SK-N-SH (cell line): Measurements from ENCODE around the gene EFCAB8. TPM values are rescaled to one million over a fixed set of nuclear protein-coding genes. Genes with fewer than 3 reads are reported as not detected.

Experiments used
- CTCF ChIA-PET: fragments of 300-600, 350-600 bp; formaldehyde crosslinking; extraction: SDS; loops from one replicate; lab custom pipeline; 2021; lab: Yijun Ruan, JAX
- POLR2A ChIA-PET: fragments of 350-600 bp; sonication (Branson Sonifier 250); formaldehyde crosslinking; extraction: SDS; loops from one replicate; lab custom pipeline; 2020; ENCODE audit warnings: antibody characterized with exemption, inconsistent platforms; lab: Yijun Ruan, JAX
- DNase-seq: peaks from one replicate; pipeline ENCODE4 v3.0.0; 2012
- H2AFZ ChIP-seq: fragments of 200-600 bp; sonication (generic); 2 replicates; pipeline ENCODE4 v1.8.1; 2016; ENCODE audit warnings: antibody characterized with exemption, mild to moderate bottlenecking, low read depth
- H3F3A ChIP-seq: fragments of 200-600 bp; sonication (generic); replicated peaks from 2 replicates; pipeline ENCODE3; 2016; ENCODE audit warnings: antibody characterized with exemption, mild to moderate bottlenecking; ENCODE audit not compliant: insufficient read depth
- H3K27ac ChIP-seq, 2 experiments: fragments of 200-500 bp in 1 of 2; fragments of 200-600 bp in 1 of 2; sonication (Bioruptor generic) in 1 of 2; sonication (generic), shearing (Covaris generic) in 1 of 2; 2 replicates each; pipeline versions ENCODE4 v1.5.1 to v1.6.1; 2014 to 2016; ENCODE audit warnings: low read depth in 2 of 2, inconsistent platforms in 1 of 2, low read length in 1 of 2, mild to moderate bottlenecking in 1 of 2, mixed read lengths in 1 of 2
- H3K27me3 ChIP-seq: fragments of 200-600 bp; sonication (generic), shearing (Covaris generic); 2 replicates; pipeline ENCODE4 v1.6.1; 2016; ENCODE audit warnings: mixed run types; ENCODE audit not compliant: insufficient read depth
- H3K36me3 ChIP-seq, 2 experiments: fragments of 200-500 bp in 1 of 2; fragments of 200-600 bp in 1 of 2; sonication (Bioruptor generic) in 1 of 2; sonication (generic) in 1 of 2; replicated peaks in 1 of 2; 2 replicates each; pipeline versions ENCODE3 to v1.5.1; 2014 to 2016; ENCODE audit warnings: low read length in 1 of 2, mild to moderate bottlenecking in 1 of 2; ENCODE audit not compliant: insufficient read depth in 2 of 2, control insufficient read depth in 1 of 2
- H3K4me1 ChIP-seq, 2 experiments: fragments of 200-500 bp in 1 of 2; fragments of 200-600 bp in 1 of 2; sonication (Bioruptor generic) in 1 of 2; sonication (generic), shearing (Covaris generic) in 1 of 2; 2 replicates each; pipeline versions ENCODE4 v1.5.1 to v1.6.1; 2014 to 2016; ENCODE audit warnings: low read depth in 1 of 2, low read length in 1 of 2, mixed run types in 1 of 2; ENCODE audit not compliant: insufficient read depth in 2 of 2, control insufficient read depth in 1 of 2
- H3K4me2 ChIP-seq: fragments of 200-600 bp; sonication (generic), shearing (Covaris generic); 2 replicates; pipeline ENCODE4 v1.6.1; 2017; ENCODE audit warnings: mixed run types
- H3K4me3 ChIP-seq, 2 experiments: fragments of 200-500 bp in 1 of 2; fragments of 200-600 bp in 1 of 2; sonication (Bioruptor generic) in 1 of 2; sonication (generic), shearing (Covaris generic) in 1 of 2; 2 replicates each; pipeline versions ENCODE4 v1.5.1 to v1.8.1; 2014 to 2016; ENCODE audit warnings: low read depth in 2 of 2, inconsistent platforms in 1 of 2, low read length in 1 of 2, mild to moderate bottlenecking in 1 of 2, mixed read lengths in 1 of 2, moderate library complexity in 1 of 2
- H3K79me2 ChIP-seq: fragments of 200-600 bp; sonication (generic); 2 replicates; pipeline ENCODE4 v1.8.1; 2017; ENCODE audit warnings: mild to moderate bottlenecking; ENCODE audit not compliant: insufficient read depth
- H3K9ac ChIP-seq: fragments of 200-600 bp; sonication (generic); 2 replicates; pipeline ENCODE4 v1.6.1; 2017; ENCODE audit warnings: mixed run types
- H3K9me2 ChIP-seq: fragments of 200-600 bp; sonication (generic); 2 replicates; pipeline ENCODE4 v1.6.1; 2017; ENCODE audit warnings: mixed run types
- H3K9me3 ChIP-seq: fragments of 200-600 bp; sonication (generic); 2 replicates; pipeline ENCODE4 v1.6.1; 2017; ENCODE audit warnings: mixed run types, mild to moderate bottlenecking, moderate library complexity
- H4K20me1 ChIP-seq: fragments of 200-600 bp; sonication (generic); 2 replicates; pipeline ENCODE4 v1.6.1; 2017; ENCODE audit warnings: mild to moderate bottlenecking, mixed run types; ENCODE audit not compliant: insufficient read depth
- FOXJ3 ChIP-seq: sonication (generic); formaldehyde crosslinking; IDR thresholded peaks from 2 replicates; pipeline ENCODE4 v1.5.1; 2020; ENCODE audit warnings: mild to moderate bottlenecking, missing genetic modification reagents
- GATA2 ChIP-seq: sonication (generic); formaldehyde crosslinking; IDR thresholded peaks from 2 replicates; pipeline ENCODE4 v1.5.0; 2020; ENCODE audit warnings: mild to moderate bottlenecking, missing genetic modification reagents
- JUND ChIP-seq: IDR thresholded peaks from 2 replicates; pipeline ENCODE4 v1.4.0; 2012
- RAD21 ChIP-seq: IDR thresholded peaks from 2 replicates; pipeline ENCODE4 v1.6.1; 2012; ENCODE audit warnings: mild to moderate bottlenecking, low read length
- RXRA ChIP-seq: IDR thresholded peaks from 2 replicates; pipeline ENCODE4 v1.4.0; 2012; ENCODE audit warnings: low read depth, mild to moderate bottlenecking, borderline replicate concordance
- TAF1 ChIP-seq: IDR thresholded peaks from 2 replicates; pipeline ENCODE4 v1.6.1; 2012; ENCODE audit warnings: low read depth, mild to moderate bottlenecking, low read length, moderate library complexity, borderline replicate concordance
- TCF12 ChIP-seq: IDR thresholded peaks from 2 replicates; pipeline ENCODE4 v1.4.0; 2012
- YY1 ChIP-seq: IDR thresholded peaks from 2 replicates; pipeline ENCODE4 v1.4.0; 2012; ENCODE audit warnings: low read depth, mild to moderate bottlenecking
- WGBS: methylation state at CpG from one replicate; pipeline ENCODE4 v1.1.6; 2017; ENCODE audit warnings: low lambda C conversion rate; 5-methylcytosine and 5-hydroxymethylcytosine counted together
- polyA plus RNA-seq, 3 experiments: library from polyadenylated mRNA; depleted of rRNA; stranded (reverse); fragments of >200 nt; gene quantifications; 2 replicates each; pipeline ENCODE4 v1.2.3, GENCODE V29; 2012
- TF ChIP-seq, protein P1 (sequence below): IDR thresholded peaks from 2 replicates; pipeline ENCODE4 v1.4.0; 2012; ENCODE audit warnings: low read depth, borderline replicate concordance
- TF ChIP-seq, protein P2 (sequence below): IDR thresholded peaks from 2 replicates; pipeline ENCODE4 v1.4.0; 2012; ENCODE audit warnings: low read depth, borderline replicate concordance
- TF ChIP-seq, protein P3 (sequence below): fragments of 150-350 bp; IDR thresholded peaks from 2 replicates; pipeline ENCODE4 v1.6.1; 2017; ENCODE audit warnings: antibody characterized with exemption, low read length, low read depth, borderline replicate concordance

Gene EFCAB8
- polyA plus RNA-seq, 1 of the 3 experiments (the other 2 are of a cell fraction): not detected

DNA sequence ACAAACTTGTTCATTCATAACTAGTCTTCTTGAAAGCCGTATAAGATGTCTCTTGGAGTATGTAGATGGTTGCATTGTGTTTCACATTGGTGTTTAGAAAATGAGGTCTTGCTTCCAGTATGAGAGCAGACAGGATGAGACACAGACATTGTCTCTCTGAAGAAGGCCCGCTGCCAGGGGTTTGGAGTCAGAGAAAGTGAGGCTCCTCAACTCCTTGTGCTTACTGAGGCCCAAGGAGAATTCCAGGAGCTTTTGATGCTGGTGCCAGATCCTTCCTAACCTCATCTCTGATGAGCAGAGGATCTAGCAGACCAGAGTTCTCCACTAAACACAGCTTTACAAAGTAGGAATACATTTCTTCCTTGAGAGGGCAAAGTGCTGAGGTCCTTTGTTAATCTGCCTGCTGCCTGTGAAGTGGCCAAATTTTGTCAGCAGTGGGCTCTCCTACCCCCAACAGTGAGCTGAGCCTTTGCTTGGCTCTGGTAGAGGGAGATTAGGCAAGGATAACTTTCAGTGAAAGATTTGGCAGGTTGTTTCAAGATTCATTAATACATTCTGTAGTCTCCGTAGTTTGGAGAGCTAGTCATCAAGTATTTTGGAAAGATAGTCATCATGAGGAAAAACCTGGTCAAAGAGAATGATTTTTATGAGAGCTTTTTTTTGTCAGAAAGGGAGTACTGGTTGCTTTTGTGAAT lies 29.3 kb upstream of the EFCAB8 start:
- no peaks in the 10 kb centered on the region for H3K9me2 ChIP-seq
- H3K4me2 ChIP-seq: no peak overlapping the region

GRCh38 chr20:32830437-32830836 lies 28.3 kb upstream of the EFCAB8 start:
- H3K79me2 ChIP-seq: peaks cover 100% of the 10 kb centered on the region
- H3F3A ChIP-seq: peaks cover 23% of the 10 kb centered on the region
- no peak for DNase-seq
- H3K36me3 ChIP-seq: peaks cover 39 to 65% of the 10 kb centered on the region in 2 experiments
- H3K4me3 ChIP-seq: no peak overlapping the region
- no peaks in the 10 kb centered on the region for H3K27me3 ChIP-seq
- H2AFZ ChIP-seq: no peak overlapping the region
- no peak overlapping the region for H3K27ac ChIP-seq
- CTCF ChIA-PET: interaction anchor here (1.3 kb wide), 1 partner anchor 41 kb away, joined by 7 read pairs; no protein-coding TSS in a partner anchor
- TF ChIP-seq RXRA (no peak), TCF12 (no peak), RAD21 (no peak), JUND (no peak), TAF1 (no peak), GATA2 (CRISPR knock-in tag) (no peak)
- TF ChIP-seq, protein P1, sequence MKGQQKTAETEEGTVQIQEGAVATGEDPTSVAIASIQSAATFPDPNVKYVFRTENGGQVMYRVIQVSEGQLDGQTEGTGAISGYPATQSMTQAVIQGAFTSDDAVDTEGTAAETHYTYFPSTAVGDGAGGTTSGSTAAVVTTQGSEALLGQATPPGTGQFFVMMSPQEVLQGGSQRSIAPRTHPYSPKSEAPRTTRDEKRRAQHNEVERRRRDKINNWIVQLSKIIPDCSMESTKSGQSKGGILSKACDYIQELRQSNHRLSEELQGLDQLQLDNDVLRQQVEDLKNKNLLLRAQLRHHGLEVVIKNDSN: no peak
- TF ChIP-seq, protein P2, sequence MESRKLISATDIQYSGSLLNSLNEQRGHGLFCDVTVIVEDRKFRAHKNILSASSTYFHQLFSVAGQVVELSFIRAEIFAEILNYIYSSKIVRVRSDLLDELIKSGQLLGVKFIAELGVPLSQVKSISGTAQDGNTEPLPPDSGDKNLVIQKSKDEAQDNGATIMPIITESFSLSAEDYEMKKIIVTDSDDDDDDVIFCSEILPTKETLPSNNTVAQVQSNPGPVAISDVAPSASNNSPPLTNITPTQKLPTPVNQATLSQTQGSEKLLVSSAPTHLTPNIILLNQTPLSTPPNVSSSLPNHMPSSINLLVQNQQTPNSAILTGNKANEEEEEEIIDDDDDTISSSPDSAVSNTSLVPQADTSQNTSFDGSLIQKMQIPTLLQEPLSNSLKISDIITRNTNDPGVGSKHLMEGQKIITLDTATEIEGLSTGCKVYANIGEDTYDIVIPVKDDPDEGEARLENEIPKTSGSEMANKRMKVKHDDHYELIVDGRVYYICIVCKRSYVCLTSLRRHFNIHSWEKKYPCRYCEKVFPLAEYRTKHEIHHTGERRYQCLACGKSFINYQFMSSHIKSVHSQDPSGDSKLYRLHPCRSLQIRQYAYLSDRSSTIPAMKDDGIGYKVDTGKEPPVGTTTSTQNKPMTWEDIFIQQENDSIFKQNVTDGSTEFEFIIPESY: no peak
- TF ChIP-seq, all 33 proteins: peak for 0
- Histone ChIP-seq H3K9ac (no peak overlapping the region), H3K4me1 (peaks cover 0 to 16% of the 10 kb centered on the region in 2 experiments; a peak in 1 of 4 replicates), H3K9me2 (no peaks in the 10 kb centered on the region), H3K9me3 (no peaks in the 10 kb centered on the region), H3K4me2 (no peak overlapping the region), H4K20me1 (peaks cover 69% of the 10 kb centered on the region)
- WGBS: 97% methylated on average over 3 of the region's 3 CpGs
- POLR2A ChIA-PET: interaction anchor here (1.5 kb wide), 1 partner anchor 10 kb away, joined by 5 read pairs; no protein-coding TSS in a partner anchor

More for the DNA sequence above, 29.3 kb upstream of the EFCAB8 start:
- no peak for TF ChIP-seq JUND
- TF ChIP-seq, protein P3, sequence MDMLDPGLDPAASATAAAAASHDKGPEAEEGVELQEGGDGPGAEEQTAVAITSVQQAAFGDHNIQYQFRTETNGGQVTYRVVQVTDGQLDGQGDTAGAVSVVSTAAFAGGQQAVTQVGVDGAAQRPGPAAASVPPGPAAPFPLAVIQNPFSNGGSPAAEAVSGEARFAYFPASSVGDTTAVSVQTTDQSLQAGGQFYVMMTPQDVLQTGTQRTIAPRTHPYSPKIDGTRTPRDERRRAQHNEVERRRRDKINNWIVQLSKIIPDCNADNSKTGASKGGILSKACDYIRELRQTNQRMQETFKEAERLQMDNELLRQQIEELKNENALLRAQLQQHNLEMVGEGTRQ: no peak
- no peak for TF ChIP-seq FOXJ3
- TF ChIP-seq YY1: no peak
- peaks cover 0 to 16% of the 10 kb centered on the region in 2 experiments; a peak in 1 of 4 replicates for H3K4me1 ChIP-seq
- 86% methylated on average over 3 of the region's 3 CpGs for WGBS
- POLR2A ChIA-PET: interaction anchor here (1.5 kb wide), 1 partner anchor 9 kb away, joined by 5 read pairs; no protein-coding TSS in a partner anchor
- H3K27me3 ChIP-seq: no peaks in the 10 kb centered on the region
- no peaks in the 10 kb centered on the region for H3K9me3 ChIP-seq
- CTCF ChIA-PET: interaction anchor here (1.3 kb wide), 1 partner anchor 40 kb away, joined by 7 read pairs; no protein-coding TSS in a partner anchor
- DNase-seq: no peak
- peaks cover 100% of the 10 kb centered on the region for H3K79me2 ChIP-seq
- peaks cover 36 to 60% of the 10 kb centered on the region in 2 experiments for H3K36me3 ChIP-seq
- no peak overlapping the region for H2AFZ ChIP-seq
- H3F3A ChIP-seq: peaks cover 23% of the 10 kb centered on the region
- H3K27ac ChIP-seq: no peak overlapping the region
- H3K9ac ChIP-seq: no peak overlapping the region
- H4K20me1 ChIP-seq: peaks cover 77% of the 10 kb centered on the region
- no peak overlapping the region for H3K4me3 ChIP-seq
